Psoas muscle (tissue), 8 donors: ENCODE results near the gene ASPSCR1. TPM values are rescaled to one million over a fixed set of nuclear protein-coding genes. Genes with fewer than 3 reads are reported as not detected.

Source experiments
- ATAC-seq, 4 donors: fragments of 200-7000 bp; cut with Tn5 transposase; one replicate each; pipeline ENCODE4 v1.9.1; 2020; ENCODE audit warnings: moderate library complexity in 3 of 4, mild to moderate bottlenecking in 2 of 4
- DNase-seq, 2 donors: peaks; one replicate each; pipeline ENCODE4 v3.0.0-alpha.2; 2020
- H3K27ac ChIP-seq: fragments of 200-600 bp; one replicate; pipeline ENCODE4 v1.8.0; 2022
- H3K27me3 ChIP-seq, 3 donors: fragments of 200-600 bp in 1 of 3; one replicate each; pipeline versions ENCODE4 v1.6.1 to v1.8.0; 2013 to 2022; ENCODE audit warnings: low read length in 2 of 3, mild to moderate bottlenecking in 2 of 3, moderate library complexity in 1 of 3; ENCODE audit not compliant: insufficient read depth in 3 of 3
- H3K36me3 ChIP-seq, 2 donors: fragments of 200-600 bp in 1 of 2; one replicate each; pipeline versions ENCODE4 v1.6.1 to v1.8.0; 2013 to 2022; ENCODE audit warnings: low read depth in 1 of 2, mild to moderate bottlenecking in 1 of 2, moderate library complexity in 1 of 2; ENCODE audit not compliant: insufficient read depth in 1 of 2
- H3K4me1 ChIP-seq: fragments of 200-600 bp; one replicate; pipeline ENCODE4 v1.8.0; 2022
- H3K4me3 ChIP-seq: fragments of 200-600 bp; one replicate; pipeline ENCODE4 v1.8.0; 2022; ENCODE audit warnings: mild to moderate bottlenecking
- H3K9me3 ChIP-seq: fragments of 200-600 bp; one replicate; pipeline ENCODE4 v1.8.0; 2022
- WGBS, 3 donors: extraction: QIAGEN DNeasy Blood & Tissue Kit; methylation state at CpG; one replicate each; pipeline versions ENCODE4 v1.1.6 to v1.1.7; 2013; 5-methylcytosine and 5-hydroxymethylcytosine counted together
- intact Hi-C, 2 donors: fragments of 100-400 bp; cut with DNase I; formaldehyde crosslinking; loops; one replicate each; pipeline versions ENCODE4 v1.11.0 to v1.14.2; 2022
- polyA plus RNA-seq, 3 donors: library from polyadenylated mRNA; stranded (reverse); fragments of 200-250 nt; gene quantifications; one replicate each; pipeline ENCODE4 v1.2.3, GENCODE V29; 2013
- total RNA-seq, 4 donors: library from RNA; stranded (reverse); fragmentation: NEBNext Ultra II Directional in 2 of 4; extraction: Animal tissue kit (Norgen Biotek cat#: 25700) in 2 of 4; gene quantifications; one replicate each; pipeline versions ENCODE4 v1.2.1 to v1.2.4, GENCODE V29; 2021 to 2023
- TF ChIP-seq, protein P1 (sequence below): fragments of 200-600 bp; IDR thresholded peaks from one replicate; pipeline ENCODE4 v1.8.0; 2022; ENCODE audit warnings: antibody characterized with exemption
- donor health status: healthy with polysubstance abuse.
- donor health status: DM: no; HTN: no; CAD: no; lungs with moderate emphysema.
- donor health status: Bipolar disorder and iron deficiency.
- donor health status: healthy.
- donor health status: DM: yes; HTN: yes; CAD: no.
- donor health status: DM: no; HTN: no; CAD: no.
- donor health status: DM: no; HTN: no; CAD: no.
- donor health status: DM: yes; HTN: yes; CAD: no.

ASPSCR1 gene
- total and polyA plus RNA-seq, 7 donors = 27.7 to 37.4 (median 33.0) TPM

DNA sequence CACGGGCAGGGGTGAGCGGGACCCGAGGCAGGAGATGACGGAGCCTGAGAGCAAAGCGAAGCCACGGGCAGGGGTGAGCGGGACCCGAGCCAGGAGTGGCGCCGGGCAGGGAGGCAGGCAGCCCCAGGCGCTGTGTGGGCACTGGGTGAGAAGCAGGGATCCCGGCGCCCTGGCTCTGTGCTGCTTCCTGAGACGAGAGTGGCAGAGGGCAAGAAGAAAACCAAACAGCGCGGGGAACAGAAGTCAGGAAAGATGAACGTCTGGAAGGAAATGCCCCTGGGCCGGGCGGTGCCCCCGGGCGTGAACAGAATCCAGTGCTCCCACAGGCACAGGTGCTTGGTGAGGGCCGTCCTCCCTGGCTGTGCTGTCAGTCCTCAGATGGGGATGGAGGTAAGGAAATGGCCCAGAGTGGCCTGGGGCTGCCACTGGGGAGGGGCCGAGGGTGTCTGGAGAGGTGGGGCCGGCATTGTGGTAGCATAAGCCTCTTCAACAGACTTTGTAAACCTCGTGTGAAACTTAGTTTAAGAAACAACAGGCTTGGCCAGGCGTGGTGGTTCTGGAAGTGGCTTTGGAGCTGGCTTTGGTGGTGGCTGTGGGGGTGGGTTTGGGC, 9.8 kb downstream of the ASPSCR1 start:
- ATAC-seq (no peak), DNase-seq (peak in 1 of 2 donors; percentile 44)
- 88 to 91% (median 90%) methylated on average over 26 of the region's 26 CpGs for WGBS, 3 donors
- TF ChIP-seq, protein P1, sequence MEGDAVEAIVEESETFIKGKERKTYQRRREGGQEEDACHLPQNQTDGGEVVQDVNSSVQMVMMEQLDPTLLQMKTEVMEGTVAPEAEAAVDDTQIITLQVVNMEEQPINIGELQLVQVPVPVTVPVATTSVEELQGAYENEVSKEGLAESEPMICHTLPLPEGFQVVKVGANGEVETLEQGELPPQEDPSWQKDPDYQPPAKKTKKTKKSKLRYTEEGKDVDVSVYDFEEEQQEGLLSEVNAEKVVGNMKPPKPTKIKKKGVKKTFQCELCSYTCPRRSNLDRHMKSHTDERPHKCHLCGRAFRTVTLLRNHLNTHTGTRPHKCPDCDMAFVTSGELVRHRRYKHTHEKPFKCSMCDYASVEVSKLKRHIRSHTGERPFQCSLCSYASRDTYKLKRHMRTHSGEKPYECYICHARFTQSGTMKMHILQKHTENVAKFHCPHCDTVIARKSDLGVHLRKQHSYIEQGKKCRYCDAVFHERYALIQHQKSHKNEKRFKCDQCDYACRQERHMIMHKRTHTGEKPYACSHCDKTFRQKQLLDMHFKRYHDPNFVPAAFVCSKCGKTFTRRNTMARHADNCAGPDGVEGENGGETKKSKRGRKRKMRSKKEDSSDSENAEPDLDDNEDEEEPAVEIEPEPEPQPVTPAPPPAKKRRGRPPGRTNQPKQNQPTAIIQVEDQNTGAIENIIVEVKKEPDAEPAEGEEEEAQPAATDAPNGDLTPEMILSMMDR = no peak
- H3K36me3 ChIP-seq = peaks cover 5 to 42% of the 10 kb centered on the region in 2 donors
- intact Hi-C loops = no loop called here
- no peaks in the 10 kb centered on the region for H3K27me3 ChIP-seq
- H3K27ac ChIP-seq = no peak overlapping the region
- H3K9me3 ChIP-seq = no peaks in the 10 kb centered on the region
- no peak overlapping the region for H3K4me3 ChIP-seq
- peaks cover 16% of the 10 kb centered on the region for H3K4me1 ChIP-seq

DNA sequence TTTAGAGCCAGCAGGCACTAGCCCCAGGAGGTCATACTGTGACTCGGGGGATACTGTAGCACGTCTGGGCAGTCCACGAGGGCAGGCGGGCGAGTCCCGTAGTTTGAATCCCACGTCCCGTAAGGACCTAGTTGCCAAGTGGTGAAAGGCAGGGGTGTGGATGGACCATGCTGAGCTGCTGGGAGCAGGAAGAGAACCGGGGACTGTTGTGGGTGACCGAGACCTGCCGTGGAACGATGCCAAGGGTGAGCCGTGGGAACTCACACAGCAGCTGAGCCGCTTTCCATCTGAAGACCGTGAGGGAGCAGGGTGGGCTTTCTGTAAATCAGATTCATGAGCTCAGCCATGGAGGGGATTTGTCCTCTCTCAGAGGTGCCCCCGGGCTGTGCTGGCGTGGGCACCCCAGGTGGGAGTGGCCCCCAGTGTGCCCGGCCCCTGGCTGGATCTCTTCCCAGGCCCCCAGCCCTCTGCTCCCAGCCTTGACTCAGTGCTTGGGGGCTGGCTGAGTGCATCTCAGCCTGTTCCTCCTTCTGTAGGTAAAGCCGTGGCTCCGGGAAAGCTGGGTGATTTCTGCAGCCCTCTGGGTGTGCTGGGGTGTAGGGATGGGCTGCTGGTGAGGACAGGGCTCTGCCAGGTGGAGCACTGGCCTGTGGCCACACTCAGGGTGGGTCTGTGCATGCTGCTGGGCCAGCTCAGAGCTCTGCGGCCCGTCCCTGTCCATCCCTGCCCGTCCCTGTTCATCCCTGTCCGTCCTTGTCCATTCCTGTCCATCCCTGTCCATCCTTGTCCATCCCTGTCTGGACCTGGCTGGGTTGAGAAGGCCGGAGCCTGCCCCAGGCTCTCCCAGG, 13.6 kb downstream of the ASPSCR1 start:
- H3K27me3 ChIP-seq = no peaks in the 10 kb centered on the region
- intact Hi-C loops = no loop called here
- DNase-seq (peak; percentile 16 to 53), ATAC-seq (no peak)
- H3K9me3 ChIP-seq = no peaks in the 10 kb centered on the region
- 53 to 72% (median 58%) methylated on average over 24 to 25 of the region's 25 CpGs for WGBS, 3 donors
- H3K4me1 ChIP-seq = peaks cover 23% of the 10 kb centered on the region
- H3K4me3 ChIP-seq = peak overlapping the region; percentile 53
- TF ChIP-seq, protein P1 = no peak
- peak overlapping the region; percentile 84 for H3K27ac ChIP-seq
- H3K36me3 ChIP-seq = peaks cover 0 to 17% of the 10 kb centered on the region in 2 donors

DNA sequence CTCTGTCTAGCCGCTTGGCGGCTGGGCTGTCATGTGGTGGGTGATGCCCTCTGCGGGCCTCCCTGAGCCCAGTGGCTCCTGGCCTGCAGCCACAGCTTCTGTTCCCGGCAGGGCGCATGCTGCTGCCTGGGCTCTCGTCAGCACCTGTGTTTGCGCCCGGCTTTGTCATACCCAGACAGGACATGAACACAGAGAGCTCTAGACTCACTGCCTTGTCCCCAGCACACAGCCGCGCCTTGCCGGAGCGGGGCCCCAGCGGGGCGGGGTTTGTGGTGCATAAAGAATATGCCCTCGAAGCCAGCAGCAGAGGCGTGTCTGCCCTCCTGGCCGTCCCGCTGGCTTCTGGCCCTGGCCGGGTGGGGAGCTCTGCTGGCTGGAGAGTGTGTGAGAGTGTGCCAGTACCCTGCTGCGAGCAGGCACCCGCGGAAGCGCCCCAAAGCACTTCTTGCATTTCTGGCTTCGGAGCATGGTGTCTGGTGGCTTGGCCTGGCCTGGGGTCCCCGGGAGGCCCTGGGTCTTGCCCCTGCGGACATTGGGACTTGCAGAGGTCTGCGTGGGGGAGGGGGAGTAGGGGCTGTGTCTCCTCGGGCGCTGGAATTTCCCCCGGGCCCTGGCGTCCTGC, 14.4 kb downstream of the ASPSCR1 start:
- TF ChIP-seq, protein P1 = no peak
- DNase-seq (peak; percentile 86 to 93), ATAC-seq (peak; percentile 93 to 94 (median 94))
- H3K36me3 ChIP-seq = peaks cover 0 to 17% of the 10 kb centered on the region in 2 donors
- 18 to 30% (median 23%) methylated on average over 31 of the region's 31 CpGs for WGBS, 3 donors
- peak overlapping the region; percentile 53 for H3K4me3 ChIP-seq
- H3K9me3 ChIP-seq = no peaks in the 10 kb centered on the region
- intact Hi-C loops = no loop called here
- H3K4me1 ChIP-seq = peaks cover 23% of the 10 kb centered on the region
- H3K27ac ChIP-seq = peak overlapping the region; percentile 84
- H3K27me3 ChIP-seq = no peaks in the 10 kb centered on the region

DNA sequence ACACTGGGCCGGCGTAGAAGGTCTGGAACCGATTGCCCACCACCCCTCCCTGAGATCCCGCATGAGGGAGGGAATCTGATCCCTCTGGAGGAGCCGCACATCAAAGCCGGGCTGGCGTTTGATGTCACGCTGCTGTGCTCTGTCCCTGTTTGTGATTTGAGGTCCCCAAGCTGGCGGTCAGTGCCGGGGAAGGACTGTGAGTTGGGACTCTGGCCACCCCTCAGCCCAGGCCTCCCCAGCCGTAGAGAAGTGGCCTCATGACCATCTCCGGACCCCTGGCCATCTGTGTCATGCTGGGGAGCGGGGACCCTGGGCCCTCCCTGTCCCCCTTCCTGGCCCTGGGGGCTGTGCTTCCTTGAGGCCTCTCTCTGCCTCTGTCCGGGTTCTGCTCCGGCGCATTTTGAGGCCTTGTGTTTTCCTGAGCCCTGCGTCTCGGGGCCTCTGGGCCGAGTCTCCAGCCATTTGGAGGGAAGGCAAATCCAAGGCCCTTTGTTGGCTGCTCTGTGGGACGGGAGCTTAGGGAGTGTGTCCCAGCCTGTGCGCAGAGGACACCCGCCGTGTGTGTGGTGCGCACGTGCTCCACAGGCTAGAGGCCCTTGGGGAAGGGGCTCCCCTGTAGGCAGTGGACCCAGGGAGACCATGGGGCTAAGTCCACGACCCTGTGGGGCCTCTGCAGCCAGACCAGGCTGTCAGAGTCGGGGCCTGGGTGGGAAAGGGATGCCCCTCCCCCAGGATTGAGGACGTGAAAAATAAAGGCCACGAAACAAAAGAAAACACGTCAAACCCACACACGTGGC, 15.1 kb downstream of the ASPSCR1 start:
- peaks cover 0 to 13% of the 10 kb centered on the region in 2 donors for H3K36me3 ChIP-seq
- no peaks in the 10 kb centered on the region for H3K27me3 ChIP-seq
- H3K4me1 ChIP-seq = peaks cover 23% of the 10 kb centered on the region
- DNase-seq = peak; percentile 13 to 58
- TF ChIP-seq, protein P1 = no peak
- H3K9me3 ChIP-seq = no peaks in the 10 kb centered on the region
- 46 to 65% (median 47%) methylated on average over 30 to 31 of the region's 31 CpGs for WGBS, 3 donors
- H3K4me3 ChIP-seq = peak overlapping the region; percentile 53
- peak overlapping the region; percentile 84 for H3K27ac ChIP-seq
- intact Hi-C loops = no loop called here
- ATAC-seq = peak; percentile 21 to 52 (median 36)
